ENCODE results near the gene AR.
"Not testable (repeated sequence)": the region's sequence is repeated elsewhere in the genome, so short reads cannot be mapped to it uniquely, and the experiment has no call there.

The AR gene

GRCh38 chrX:67635424-67635823 lies 91.6 kb downstream of the AR start:
- DNase-seq (ENCODE audit: low read depth) = no peak

DNA sequence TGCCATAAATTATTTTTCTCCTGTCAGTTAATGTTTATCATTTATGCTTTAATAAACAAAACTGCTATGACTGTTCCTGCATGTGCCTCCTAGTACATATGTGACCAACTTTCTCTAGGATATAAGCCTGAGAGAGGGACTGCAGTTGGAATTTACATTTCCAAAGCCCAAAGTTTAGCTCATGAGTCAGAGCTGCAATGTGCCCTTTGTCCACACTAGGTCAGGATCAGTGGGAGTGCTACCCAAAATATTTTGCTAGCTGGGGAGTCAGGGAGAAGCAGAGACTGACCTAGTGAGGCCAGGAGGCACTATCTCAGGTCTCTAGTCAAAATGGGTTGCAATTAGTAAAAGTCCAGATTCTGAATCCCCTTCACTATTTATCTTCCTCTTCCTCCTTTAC lies 92.7 kb downstream of the AR start:
- no peak for DNase-seq (ENCODE audit: low read depth)

GRCh38 chrX:67637293-67637692 lies 93.5 kb downstream of the AR start:
- not testable (repeated sequence) for DNase-seq (ENCODE audit: low read depth)

GRCh38 chrX:67648361-67648760 lies 104.5 kb downstream of the AR start:
- no peak for DNase-seq (ENCODE audit: low read depth)

DNA sequence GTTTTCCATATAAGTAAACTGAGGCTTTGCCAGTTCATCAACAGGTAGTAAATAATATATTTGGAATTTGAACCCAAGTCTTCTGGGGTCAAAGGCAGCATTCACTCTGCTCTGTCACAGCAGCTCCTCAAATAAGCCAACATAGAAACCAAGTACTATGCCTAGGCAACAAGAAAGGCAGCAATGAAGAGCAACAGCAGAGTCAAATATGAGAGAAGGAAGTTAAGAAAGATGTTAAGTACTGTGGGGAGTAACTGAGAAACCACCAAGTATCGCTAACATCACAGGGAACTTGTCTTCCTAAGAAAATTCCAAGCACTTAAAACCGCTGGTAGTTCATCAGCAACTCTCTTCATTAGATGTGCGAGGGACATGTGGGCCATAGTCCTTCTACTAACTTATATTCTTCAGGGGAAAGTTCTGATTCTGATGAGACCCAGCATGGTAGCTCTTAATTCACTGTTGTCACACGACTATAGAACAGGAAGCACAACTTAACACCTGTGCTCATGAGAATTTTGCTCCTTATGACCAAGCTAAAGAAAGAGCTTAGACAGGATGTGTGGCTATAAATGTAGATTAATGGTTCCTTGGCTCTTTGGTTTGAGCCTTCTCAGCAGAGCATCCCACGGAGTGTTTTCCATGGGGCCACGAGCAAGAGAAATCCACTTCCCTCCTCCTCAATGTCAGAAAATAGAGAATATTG lies 107.8 kb downstream of the AR start:
- no peak for DNase-seq (ENCODE audit: low read depth)

DNA sequence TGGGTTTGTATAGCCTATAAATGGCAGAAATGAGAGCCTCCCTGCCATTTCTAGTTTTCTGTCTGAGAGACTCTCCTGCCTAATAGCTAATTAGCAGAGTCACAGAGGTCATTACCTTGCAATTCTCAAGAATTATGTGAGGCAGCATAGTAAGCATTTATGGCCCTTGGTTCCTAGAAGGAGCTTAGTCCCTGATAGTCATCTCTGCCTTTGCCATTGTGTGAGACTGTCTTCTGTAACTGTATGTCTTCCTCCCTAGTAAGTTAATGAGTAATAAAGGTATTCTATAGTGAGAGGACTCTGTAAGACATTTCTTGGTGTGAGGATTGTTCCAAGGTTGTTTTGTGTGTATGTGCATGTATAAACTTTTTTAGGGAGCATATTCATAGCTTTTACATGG lies 108.7 kb downstream of the AR start:
- DNase-seq (ENCODE audit: low read depth) = no peak

- DNase-seq (ENCODE audit: low read depth) = no peak
These were observed 110.5 kb downstream of the AR start for GRCh38 chrX:67654301-67654700.

DNA sequence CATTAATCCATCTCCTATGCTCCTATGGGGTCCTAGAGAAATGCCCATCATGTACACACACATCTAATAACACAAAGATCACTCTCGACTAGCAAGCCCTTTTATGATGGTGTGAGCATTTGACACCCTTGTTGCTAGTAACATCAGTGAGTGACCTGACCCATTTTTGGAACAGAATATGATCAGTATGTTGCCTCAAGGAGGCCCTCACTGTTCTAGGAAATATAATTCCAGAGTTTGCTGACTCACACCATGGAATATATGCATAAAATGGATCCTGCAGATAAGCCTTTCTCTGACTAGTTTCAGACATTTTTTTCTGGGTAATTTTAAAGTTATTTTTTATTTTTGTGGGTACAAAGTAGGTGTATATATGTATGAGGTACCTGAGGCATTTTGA lies 121.8 kb downstream of the AR start:
- no peak for DNase-seq (ENCODE audit: low read depth)

DNA sequence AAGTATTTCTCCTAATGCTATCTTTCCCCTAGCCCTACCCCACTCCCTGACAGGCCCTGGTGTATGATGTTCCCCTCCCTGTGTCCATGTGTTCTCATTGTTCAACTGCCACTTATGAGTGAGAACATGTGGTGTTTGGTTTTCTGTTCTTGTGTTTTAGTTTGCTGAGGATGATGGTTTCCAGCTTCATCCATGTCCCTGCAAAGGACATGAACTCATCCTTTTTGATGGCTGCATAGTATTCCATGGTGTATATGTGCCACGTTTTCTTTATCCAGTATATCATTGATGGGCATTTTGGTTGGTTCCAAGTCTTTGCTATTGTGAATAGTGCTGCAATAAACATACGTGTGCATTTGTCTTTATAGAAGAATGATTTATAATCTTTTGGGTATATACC lies 126.9 kb downstream of the AR start:
- not testable (repeated sequence) for DNase-seq (ENCODE audit: low read depth)

DNA sequence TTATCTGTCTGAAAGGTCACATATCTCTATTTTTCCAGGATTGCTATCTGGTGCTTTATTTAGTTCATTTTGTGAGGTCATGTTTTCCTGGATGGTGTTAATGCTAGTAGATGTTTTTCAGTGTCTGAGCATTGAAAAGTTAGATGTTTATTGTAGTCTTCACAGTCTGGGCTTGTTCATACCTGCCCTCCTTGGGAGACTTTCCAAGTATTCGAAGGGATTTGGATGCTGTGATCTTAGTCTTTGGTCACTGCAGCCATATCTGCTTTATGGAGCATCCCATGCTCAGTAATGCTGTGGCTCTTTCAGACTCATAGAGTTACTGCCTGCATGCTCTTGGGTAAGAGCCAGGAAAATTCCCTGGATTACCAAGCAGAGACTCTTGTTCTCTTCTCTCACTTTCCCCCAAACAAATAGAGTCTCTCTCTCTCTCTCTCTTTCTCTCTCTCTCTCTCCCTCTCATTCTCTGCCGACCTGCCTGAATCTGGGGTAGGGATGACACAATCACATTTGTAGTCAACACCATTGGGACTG lies 130.0 kb downstream of the AR start:
- DNase-seq (ENCODE audit: low read depth) = no peak

DNA sequence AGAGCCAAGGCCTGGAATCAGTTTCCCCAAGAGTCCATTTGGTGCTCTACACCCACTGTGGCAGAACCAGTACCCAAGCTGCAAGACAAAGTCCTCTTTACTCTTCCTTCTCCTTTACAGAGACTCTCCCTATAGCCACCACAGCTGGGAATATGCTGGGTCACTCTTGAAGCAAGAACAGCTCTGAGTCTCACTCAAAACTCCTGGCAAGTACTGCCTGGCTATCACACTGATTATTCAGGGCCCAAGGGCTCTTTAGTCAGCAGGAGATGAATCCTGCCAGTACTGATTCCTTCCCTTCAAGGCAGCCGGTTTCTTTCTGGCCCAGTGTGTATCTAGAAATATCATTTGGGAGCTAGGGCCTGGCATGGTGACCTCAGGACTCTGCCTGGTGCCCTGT lies 130.9 kb downstream of the AR start:
- DNase-seq (ENCODE audit: low read depth) = no peak

DNA sequence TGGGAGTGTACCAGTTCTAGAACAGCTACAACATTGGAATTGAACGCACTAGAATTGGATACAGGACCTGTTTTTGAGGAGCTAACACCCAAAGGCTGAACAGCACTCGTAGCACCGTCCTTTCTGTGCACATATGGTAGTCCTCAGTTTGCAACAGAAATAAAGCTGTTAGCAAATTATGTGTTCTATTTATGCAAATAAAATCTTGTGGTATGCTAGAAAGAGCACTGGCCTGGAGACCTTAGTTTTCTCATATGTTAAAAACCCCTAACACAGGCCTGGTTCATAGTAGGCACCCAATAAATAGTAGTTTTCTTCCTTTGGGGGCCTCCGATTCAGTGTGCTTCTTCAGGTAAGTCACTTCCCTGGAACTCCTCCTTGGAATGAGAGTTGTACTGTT lies 140.3 kb downstream of the AR start:
- no peak for DNase-seq (ENCODE audit: low read depth)

DNA sequence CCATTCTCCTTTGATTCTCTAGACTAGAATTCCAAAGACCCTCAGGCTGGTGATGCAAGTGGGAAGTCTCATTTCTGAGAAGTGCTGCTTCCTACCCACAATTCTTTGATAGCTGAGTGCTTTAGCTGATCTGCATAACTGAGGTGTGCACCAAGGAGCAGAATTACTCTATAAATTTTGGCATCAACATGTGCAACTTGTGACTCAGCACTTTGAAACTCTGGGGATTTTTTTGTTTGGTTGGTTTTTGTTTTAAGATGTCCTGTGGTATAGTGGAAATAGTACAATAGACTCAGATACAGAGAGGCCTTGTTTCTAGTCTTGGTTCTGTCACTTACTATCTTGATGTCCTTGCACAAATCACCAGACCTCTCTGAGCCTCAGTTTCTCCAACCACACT lies 148.4 kb downstream of the AR start:
- no peak for DNase-seq (ENCODE audit: low read depth)

GRCh38 chrX:67693928-67694327 lies 150.1 kb downstream of the AR start:
- no peak for DNase-seq (ENCODE audit: low read depth)

- no peak for DNase-seq (ENCODE audit: low read depth)
These were observed 153.6 kb downstream of the AR start for GRCh38 chrX:67697452-67697851.

DNA sequence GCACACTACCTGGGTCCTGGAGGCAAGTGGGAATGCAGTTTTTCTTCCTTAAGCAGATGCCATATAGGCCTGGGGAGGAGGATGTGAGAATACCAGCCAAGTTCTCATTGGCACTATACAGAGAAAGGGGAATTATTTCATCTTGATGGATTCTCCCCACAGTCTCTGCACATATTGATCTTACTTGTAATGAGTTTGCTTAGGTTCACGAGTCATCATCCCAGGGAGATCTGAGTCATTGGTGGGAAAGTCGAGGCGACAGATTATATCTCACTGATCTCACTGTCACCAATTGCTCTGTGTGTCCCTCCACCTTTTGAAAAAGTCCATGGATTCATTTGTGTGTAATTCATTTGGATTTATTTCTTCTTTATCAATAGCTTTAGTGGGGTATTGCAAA lies 156.8 kb downstream of the AR start:
- no peak for DNase-seq (ENCODE audit: low read depth)

DNA sequence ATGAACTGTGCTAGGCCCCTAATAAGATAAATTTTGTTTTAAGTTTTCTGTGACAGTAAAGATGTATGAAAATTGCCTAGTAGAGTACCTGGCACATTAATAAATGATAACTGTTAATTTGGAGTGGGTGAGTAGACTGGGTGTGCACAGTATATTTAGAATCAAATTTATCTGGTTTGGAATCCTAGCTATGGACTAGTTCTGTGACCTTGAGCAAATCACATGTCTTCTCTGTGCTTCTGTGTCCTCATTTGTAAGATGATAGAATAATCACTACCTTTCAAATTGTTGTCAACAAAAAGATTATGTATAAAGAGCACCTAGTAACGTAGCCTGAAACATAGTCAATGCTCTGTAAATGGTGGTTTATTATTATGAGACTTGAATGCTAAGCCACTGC lies 170.2 kb downstream of the AR start:
- no peak for DNase-seq (ENCODE audit: low read depth)

DNA sequence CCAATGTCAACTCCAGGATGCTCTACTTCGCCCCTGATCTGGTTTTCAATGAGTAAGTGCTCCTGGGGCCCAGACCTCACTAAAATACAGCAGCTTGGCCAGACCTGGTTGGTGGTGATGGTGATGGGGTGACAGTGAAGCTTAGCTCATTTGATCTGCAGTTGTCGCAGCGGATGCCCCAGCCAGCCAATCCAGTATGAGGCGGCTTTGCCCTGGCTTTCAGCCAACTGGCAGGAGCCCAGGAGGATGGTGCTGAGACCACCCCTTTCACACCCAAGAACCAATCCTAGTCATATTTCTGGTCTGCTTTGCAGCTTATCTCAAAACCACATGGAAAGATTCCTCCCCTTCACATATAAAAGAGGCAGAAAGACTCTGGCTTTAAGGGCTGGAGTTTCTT lies 173.8 kb downstream of the AR start:
- no peak for DNase-seq (ENCODE audit: low read depth)

- no peak for DNase-seq (ENCODE audit: low read depth)
These were observed 175.1 kb downstream of the AR start for GRCh38 chrX:67718926-67719325.

DNA sequence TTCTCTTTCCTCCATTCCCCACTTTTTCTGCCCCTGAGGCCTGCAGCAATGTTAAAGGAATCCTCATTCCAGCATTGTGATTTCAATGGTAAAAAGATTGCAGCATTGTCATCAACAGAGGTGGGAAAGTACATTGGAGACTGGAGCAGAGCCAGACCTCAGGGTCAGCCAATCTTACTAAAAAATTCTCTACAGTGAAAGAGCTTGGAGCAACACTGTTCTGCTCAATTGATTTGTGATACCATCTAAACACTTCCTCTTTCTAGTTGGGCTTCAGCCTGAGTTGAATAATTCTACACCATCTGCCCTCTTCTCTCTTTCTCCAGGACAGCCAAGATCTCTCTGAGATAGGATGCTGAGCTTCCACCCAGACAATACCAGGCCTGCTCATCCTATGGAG lies 176.5 kb downstream of the AR start:
- no peak for DNase-seq (ENCODE audit: low read depth)

DNA sequence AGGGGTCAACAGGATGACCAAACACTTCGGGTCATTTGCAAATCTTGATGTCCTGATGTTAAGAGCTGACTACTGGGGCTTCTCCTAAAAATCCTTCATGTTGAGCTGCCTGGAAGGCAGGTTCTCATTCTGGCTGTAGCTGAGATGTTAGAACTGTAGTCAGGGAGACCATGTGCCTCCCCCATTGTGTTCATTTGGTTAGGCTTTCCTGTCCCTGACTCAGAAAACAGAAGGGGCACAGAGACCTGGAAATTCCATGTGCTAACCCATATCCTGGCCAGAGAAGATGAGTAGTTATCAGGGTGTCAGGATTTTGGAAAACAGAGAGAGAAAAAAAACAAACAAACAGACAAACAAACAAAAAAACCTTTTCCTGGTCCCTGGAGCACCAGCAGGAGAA lies 177.5 kb downstream of the AR start:
- DNase-seq (ENCODE audit: low read depth) = no peak

- no peak for DNase-seq (ENCODE audit: low read depth)
These were observed 179.9 kb downstream of the AR start for GRCh38 chrX:67723580-67724351.

DNA sequence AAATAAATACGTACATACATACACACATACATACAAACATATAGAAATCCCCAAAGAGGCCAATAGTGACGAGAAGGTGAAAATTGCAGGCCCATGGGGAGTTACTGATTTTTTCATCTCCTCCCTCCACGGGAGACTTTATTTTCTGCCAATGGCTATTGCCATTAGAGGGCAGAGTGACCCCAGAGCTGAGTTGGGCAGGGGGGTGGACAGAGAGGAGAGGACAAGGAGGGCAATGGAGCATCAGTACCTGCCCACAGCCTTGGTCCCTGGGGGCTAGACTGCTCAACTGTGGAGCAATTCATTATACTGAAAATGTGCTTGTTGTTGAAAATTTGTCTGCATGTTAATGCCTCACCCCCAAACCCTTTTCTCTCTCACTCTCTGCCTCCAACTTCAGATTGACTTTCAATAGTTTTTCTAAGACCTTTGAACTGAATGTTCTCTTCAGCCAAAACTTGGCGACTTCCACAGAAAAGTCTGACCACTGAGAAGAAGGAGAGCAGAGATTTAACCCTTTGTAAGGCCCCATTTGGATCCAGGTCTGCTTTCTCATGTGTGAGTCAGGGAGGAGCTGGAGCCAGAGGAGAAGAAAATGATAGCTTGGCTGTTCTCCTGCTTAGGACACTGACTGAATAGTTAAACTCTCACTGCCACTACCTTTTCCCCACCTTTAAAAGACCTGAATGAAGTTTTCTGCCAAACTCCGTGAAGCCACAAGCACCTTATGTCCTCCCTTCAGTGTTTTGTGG lies 180.7 kb downstream of the AR start:
- DNase-seq (ENCODE audit: low read depth) = no peak
